Hepatocyte (in vitro differentiated cells): ENCODE measurements around the gene CAP2.

ENCODE experiments used
- EZH2 ChIP-seq: fragments of 200-600 bp; sonication (generic); IDR thresholded peaks from 2 replicates; pipeline ENCODE4 v1.6.1; 2016; ENCODE audit warnings: antibody characterized with exemption, mild to moderate bottlenecking, borderline replicate concordance
- TF ChIP-seq, protein P1 (sequence below): fragments of 200-600 bp; sonication (generic); IDR thresholded peaks from 2 replicates; pipeline ENCODE4 v1.5.1; 2016; ENCODE audit warnings: antibody characterized with exemption, mild to moderate bottlenecking; ENCODE audit not compliant: poor library complexity

DNA sequence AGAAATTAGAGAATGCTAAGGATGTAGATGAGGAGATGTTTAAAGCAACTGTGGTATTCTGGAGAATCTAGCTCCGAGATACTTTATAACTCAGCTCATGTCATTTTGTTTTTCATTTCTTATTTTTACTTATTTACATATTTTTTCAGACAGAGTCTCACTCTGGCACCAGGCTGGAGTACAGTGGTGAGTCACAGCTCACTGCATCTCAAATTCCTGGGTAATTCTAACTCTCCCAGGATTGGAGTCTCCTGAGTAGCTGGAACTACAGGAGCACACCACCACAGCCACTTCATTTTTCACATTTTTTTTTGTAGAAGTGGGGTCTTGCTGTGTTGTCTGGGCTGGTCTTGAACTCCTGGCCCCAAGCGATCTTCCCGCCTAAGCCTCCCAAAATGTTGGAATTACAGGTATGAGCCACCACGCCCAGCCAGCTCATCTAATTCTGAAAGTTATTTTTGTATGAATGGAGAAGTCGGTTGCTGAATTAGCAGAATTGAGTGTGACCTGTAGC lies 112.4 kb downstream of the CAP2 start:
- TF ChIP-seq, protein P1, sequence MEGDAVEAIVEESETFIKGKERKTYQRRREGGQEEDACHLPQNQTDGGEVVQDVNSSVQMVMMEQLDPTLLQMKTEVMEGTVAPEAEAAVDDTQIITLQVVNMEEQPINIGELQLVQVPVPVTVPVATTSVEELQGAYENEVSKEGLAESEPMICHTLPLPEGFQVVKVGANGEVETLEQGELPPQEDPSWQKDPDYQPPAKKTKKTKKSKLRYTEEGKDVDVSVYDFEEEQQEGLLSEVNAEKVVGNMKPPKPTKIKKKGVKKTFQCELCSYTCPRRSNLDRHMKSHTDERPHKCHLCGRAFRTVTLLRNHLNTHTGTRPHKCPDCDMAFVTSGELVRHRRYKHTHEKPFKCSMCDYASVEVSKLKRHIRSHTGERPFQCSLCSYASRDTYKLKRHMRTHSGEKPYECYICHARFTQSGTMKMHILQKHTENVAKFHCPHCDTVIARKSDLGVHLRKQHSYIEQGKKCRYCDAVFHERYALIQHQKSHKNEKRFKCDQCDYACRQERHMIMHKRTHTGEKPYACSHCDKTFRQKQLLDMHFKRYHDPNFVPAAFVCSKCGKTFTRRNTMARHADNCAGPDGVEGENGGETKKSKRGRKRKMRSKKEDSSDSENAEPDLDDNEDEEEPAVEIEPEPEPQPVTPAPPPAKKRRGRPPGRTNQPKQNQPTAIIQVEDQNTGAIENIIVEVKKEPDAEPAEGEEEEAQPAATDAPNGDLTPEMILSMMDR = no peak
- TF ChIP-seq EZH2 = no peak
